ENCODE results near the gene BBLN.
A peak's percentile ranks its signal among the peaks of the same experiment; 100 is the strongest.
"Not testable (repeated sequence)": the region's sequence is repeated elsewhere in the genome, so short reads cannot be mapped to it uniquely, and the experiment has no call there.

Gene BBLN

GRCh38 chr9:128159784-128160602 is at the start of gene BBLN:
Gene BBLN (plus strand): TSS chr9:128160265. CDS start chr9:128160408, 143 bp downstream.
- DNase-seq (ENCODE audit: low read depth, low spot score), result no peak
- H3K27ac ChIP-seq, result peak within 1 kb of the TSS; percentile 48

- DNase-seq (ENCODE audit: low read depth, low spot score); H3K27ac ChIP-seq: not testable (repeated sequence)
Measured at GRCh38 chr9:128111726-128112125, 48.3 kb upstream of the BBLN start.

- no peak for DNase-seq (ENCODE audit: low read depth, low spot score)
- H3K27ac ChIP-seq, result no peak overlapping the region
Measured at GRCh38 chr9:128113526-128114325, 46.3 kb upstream of the BBLN start.

GRCh38 chr9:128114326-128115186 is 45.5 kb upstream of the BBLN start:
- DNase-seq (ENCODE audit: low read depth, low spot score), result no peak
- no peak overlapping the region for H3K27ac ChIP-seq

- DNase-seq (ENCODE audit: low read depth, low spot score), result no peak
- H3K27ac ChIP-seq, result no peak overlapping the region
Measured at GRCh38 chr9:128115187-128116103, 44.6 kb upstream of the BBLN start.

- DNase-seq (ENCODE audit: low read depth, low spot score), result no peak
- no peak overlapping the region for H3K27ac ChIP-seq
Measured at GRCh38 chr9:128116104-128117083, 43.7 kb upstream of the BBLN start.

GRCh38 chr9:128117613-128118471 is 42.2 kb upstream of the BBLN start:
- no peak for DNase-seq (ENCODE audit: low read depth, low spot score)
- H3K27ac ChIP-seq, result no peak overlapping the region

- DNase-seq (ENCODE audit: low read depth, low spot score), result no peak
- no peak overlapping the region for H3K27ac ChIP-seq
Measured at GRCh38 chr9:128118472-128118857, 41.6 kb upstream of the BBLN start.

GRCh38 chr9:128118971-128119665 is 40.9 kb upstream of the BBLN start:
- no peak overlapping the region for H3K27ac ChIP-seq
- no peak for DNase-seq (ENCODE audit: low read depth, low spot score)

GRCh38 chr9:128120061-128120740 is 39.9 kb upstream of the BBLN start:
- DNase-seq (ENCODE audit: low read depth, low spot score), result no peak
- no peak overlapping the region for H3K27ac ChIP-seq

- no peak overlapping the region for H3K27ac ChIP-seq
- DNase-seq (ENCODE audit: low read depth, low spot score), result no peak
Measured at GRCh38 chr9:128120741-128121465, 39.2 kb upstream of the BBLN start.

GRCh38 chr9:128121466-128121810 is 38.6 kb upstream of the BBLN start:
- H3K27ac ChIP-seq, result no peak overlapping the region
- DNase-seq (ENCODE audit: low read depth, low spot score), result no peak

GRCh38 chr9:128121924-128122808 is 37.9 kb upstream of the BBLN start:
- H3K27ac ChIP-seq, result no peak overlapping the region
- no peak for DNase-seq (ENCODE audit: low read depth, low spot score)

GRCh38 chr9:128122809-128123175 is 37.3 kb upstream of the BBLN start:
- DNase-seq (ENCODE audit: low read depth, low spot score), result no peak
- no peak overlapping the region for H3K27ac ChIP-seq

All from epithelial cell of prostate (primary cell).